GM12872 (cell line): ENCODE measurements around the gene TAP1.

Experiments
- TF ChIP-seq, protein P1 (sequence below): IDR thresholded peaks from 3 replicates; pipeline ENCODE4 v1.5.1; 2011; ENCODE audit warnings: low read depth, mild to moderate bottlenecking, low read length, moderate library complexity; ENCODE audit not compliant: insufficient read depth

Gene TAP1

DNA sequence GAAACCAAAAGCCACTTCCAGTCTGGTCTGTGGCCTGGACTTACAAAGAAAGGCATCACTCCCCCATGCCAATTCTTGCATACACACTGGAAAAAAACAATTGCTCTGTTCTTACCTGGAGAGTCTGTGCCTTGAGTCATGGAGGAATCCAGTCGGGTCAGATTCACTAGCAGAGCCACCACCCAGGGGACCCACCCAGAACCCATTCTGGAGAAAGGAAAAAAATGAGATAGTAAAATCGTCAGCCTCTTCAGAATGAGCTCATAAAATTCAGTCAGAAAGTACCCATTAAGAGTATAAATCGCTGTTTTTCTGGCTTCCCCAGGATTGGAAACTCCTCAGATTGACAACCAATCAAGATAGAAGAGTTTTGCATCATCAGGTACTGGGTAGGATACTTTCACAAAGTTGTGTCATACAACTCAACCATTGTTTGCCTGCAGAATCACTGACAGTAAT is 36.7 kb downstream of the TAP1 start, which contains the start of gene HLA-DOB:
Gene HLA-DOB (minus strand): TSS at position 257 of the 459 bp plus-strand sequence. CDS start 51 bp downstream, at position 206.
- TF ChIP-seq, protein P1, sequence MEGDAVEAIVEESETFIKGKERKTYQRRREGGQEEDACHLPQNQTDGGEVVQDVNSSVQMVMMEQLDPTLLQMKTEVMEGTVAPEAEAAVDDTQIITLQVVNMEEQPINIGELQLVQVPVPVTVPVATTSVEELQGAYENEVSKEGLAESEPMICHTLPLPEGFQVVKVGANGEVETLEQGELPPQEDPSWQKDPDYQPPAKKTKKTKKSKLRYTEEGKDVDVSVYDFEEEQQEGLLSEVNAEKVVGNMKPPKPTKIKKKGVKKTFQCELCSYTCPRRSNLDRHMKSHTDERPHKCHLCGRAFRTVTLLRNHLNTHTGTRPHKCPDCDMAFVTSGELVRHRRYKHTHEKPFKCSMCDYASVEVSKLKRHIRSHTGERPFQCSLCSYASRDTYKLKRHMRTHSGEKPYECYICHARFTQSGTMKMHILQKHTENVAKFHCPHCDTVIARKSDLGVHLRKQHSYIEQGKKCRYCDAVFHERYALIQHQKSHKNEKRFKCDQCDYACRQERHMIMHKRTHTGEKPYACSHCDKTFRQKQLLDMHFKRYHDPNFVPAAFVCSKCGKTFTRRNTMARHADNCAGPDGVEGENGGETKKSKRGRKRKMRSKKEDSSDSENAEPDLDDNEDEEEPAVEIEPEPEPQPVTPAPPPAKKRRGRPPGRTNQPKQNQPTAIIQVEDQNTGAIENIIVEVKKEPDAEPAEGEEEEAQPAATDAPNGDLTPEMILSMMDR = no peak

DNA sequence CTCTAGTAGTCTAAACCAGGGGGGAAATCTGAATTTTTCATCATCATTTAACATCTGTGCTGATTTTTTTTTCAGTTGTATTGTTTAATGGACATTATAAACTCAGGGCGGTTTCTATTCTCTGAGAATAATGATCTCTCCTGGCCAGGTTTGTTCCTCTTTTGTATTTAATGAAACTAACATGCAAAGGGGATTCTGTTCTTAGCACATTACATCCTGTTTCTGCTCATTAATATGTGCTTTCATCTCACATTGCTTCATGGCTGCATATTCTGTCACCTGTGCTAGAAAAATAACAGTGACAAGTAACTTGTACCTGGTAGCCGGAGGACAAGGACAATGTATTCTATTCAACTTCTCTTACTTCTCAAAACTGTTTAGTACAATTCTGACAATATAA is 37.5 kb downstream of the TAP1 start:
- TF ChIP-seq, protein P1 = no peak

DNA sequence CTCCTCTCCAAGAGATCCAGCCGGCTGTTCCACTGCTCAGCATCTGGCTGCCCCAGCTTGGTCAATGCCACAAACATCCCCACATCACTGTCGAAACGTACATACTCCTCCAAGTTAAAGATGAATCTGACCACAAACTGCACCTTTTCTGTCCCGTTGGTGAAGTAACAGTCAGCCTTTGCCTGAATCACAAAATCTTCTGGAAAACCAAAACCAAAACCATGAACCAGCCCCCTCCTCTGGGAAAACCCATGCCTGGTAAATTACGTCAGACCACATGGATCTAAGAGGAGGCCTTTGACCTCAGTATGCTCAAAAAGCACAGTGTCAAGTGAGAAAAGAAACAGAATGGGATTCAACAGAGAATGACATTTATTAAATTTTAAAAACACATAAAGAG is 38.4 kb downstream of the TAP1 start:
- TF ChIP-seq, protein P1 = no peak

DNA sequence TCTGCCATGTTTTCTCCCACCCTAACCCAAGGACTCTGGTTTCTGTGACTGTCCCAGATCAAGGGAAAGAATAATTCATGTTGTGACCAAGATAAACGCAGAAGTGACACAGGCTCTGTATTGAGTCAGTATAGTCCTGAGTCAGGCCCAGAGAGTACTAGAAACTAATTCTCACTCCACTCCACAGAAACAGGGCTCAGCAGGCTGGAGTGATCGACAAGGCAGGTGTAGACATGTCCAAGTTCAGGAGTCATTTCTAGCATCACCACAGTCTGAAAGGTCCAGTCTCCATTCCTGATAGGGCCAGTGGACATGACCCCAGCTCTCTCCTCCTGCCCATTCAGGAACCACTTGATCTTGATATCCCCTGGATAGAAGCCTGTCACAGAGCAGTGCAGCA is 39.4 kb downstream of the TAP1 start:
- TF ChIP-seq, protein P1 = no peak

DNA sequence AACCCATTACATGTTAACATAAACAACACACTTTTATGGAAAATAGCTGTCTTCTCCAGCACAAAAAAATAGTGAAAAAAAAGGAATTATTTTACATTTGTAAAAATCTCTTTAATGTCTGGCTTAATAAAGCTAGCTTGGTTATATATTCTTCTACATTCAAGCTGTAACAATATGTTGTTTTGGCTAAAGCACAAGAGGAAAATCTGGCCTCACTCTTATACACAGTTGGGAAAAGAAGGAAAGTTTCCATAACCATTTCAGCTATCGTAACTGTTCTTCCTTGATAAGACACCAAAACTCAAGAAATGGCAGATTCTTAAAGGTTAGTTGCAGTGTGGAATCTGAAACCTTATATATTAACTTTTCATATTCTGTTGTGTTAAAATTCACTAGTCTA is 44.3 kb downstream of the TAP1 start:
- TF ChIP-seq, protein P1 = no peak

DNA sequence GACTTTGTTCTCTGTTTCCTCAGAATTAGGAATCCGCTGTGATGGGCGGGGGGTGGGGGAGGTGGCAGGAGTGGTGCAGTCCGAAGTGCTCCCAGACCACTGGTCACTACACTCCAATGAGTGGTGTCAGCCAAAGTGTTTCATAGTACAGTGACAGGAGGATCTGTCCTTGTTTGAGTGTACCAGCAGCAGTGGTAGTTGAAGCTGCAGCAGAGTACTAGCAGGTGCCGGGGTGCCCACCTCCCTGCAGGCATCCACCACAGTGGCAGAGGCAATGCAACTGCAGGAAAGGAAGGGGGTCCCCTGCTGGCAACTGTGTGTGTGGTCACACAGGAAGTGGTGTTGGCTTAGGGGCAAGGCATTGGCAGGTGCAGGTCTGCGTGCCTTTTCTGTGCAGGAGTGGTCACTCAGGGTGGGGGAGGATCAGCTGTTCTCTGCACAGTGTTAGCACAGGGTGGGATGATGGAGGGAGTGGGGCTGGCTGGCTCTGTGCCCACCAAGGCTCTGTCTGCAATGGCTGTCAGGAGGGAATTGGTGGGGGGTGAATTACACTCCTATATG is 46.4 kb downstream of the TAP1 start:
- TF ChIP-seq, protein P1 = peak; percentile 35; the same call in 1 of the 3 replicates

DNA sequence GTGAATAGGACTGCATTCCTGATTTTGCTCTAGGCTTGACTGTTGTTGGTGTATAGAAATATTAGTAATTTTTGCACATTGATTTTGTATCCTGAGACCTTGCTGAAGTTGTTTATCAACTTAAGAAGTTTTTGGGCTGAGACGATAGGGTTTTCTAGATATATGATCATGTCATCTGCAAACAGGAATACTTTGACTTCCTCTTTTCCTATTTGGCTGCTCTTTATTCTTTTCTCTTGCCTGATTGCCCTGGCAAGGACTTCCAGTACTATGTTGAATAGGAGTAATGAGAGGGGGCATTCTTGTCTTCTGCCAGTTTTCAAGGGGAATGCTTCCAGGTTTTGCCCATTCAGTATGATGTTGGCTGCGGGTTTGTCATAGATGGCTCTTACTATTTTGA is 50.1 kb downstream of the TAP1 start:
- TF ChIP-seq, protein P1 = no peak

DNA sequence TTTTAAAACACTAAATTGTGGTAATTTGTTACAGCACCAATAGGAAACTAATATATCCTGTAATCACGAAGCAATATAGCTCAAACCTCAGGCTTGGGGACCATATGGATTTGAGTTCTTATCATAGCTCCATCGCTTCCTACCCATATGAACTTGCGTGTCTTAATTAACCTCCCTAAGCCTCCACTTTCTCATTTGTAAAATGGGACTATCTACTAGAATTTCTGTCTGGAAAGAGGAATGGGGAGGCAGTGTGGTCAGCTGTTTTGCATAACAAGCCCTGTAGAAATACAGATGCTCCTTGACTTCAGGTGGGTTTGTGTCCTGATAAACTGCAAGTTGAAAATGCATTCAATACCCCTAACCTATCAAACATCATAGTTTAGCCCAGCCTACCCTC is 53.8 kb downstream of the TAP1 start:
- TF ChIP-seq, protein P1 = no peak
